Mucosa of rectum (tissue), 2 donors: ENCODE results near the gene ETV3L.

ENCODE experiments used
- H3K27ac ChIP-seq, 2 donors: one replicate each; pipeline ENCODE4 v1.7.0; 2013; ENCODE audit warnings: inconsistent platforms in 2 of 2, low read depth in 2 of 2, low read length in 2 of 2
- H3K27me3 ChIP-seq, 2 donors: one replicate each; pipeline ENCODE4 v1.7.0; 2013; ENCODE audit warnings: low read length in 2 of 2; ENCODE audit not compliant: control insufficient read depth in 2 of 2, insufficient read depth in 2 of 2
- H3K36me3 ChIP-seq, 2 donors: one replicate each; pipeline ENCODE4 v1.7.0; 2013; ENCODE audit warnings: low read length in 2 of 2; ENCODE audit not compliant: control insufficient read depth in 2 of 2, insufficient read depth in 2 of 2
- H3K4me1 ChIP-seq, 2 donors: one replicate each; pipeline ENCODE4 v1.7.0; 2013; ENCODE audit warnings: low read length in 2 of 2, mild to moderate bottlenecking in 1 of 2; ENCODE audit not compliant: control insufficient read depth in 2 of 2, insufficient read depth in 2 of 2
- H3K4me3 ChIP-seq, 2 donors: one replicate each; pipeline ENCODE4 v1.7.0; 2013; ENCODE audit warnings: low read length in 2 of 2
- H3K9ac ChIP-seq, 2 donors: one replicate each; pipeline ENCODE4 v1.7.0; 2013; ENCODE audit warnings: low read length in 2 of 2, low read depth in 1 of 2, mild to moderate bottlenecking in 1 of 2
- H3K9me3 ChIP-seq, 2 donors: one replicate each; pipeline ENCODE4 v1.7.0; 2013; ENCODE audit warnings: low read length in 2 of 2; ENCODE audit not compliant: control insufficient read depth in 2 of 2
- donor health status: healthy.
- donor health status: Normal muscosa, but diverticular disease.

Gene ETV3L

DNA sequence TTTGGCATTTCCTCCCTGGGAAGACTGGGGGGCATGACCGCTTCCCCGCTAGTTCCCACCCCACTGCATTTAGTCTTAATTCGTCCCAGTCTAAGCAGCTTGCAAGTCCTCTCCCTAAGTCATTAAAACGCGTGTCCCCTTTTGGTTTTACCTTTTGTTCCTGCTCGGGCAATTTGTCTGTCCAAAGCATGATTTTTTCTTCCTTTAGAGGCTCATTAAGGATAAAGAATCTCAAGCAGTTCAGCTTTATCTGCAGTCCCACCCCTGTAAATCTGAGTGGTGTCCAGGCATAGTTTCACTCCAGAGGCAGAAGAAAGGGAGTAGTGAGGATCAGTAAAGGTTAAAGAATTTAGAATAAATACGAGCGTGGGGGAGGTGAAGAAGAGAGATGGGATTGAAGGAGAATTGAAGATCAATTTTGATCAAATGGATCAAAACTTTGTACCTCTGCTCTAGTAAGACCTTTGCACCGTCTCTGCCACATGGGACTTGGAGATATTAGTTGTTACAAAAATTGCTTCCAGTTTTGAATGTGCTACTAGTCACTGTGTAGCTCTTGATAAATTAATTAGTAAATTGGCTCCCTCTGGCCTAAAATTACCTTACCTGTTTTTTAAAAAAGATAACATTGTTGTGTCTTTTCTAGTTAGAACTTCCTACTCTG is 39.6 kb upstream of the ETV3L start:
- Histone ChIP-seq H3K27ac (peak overlapping the region; percentile 96), H3K9ac (peak overlapping the region; percentile 86 to 96)

DNA sequence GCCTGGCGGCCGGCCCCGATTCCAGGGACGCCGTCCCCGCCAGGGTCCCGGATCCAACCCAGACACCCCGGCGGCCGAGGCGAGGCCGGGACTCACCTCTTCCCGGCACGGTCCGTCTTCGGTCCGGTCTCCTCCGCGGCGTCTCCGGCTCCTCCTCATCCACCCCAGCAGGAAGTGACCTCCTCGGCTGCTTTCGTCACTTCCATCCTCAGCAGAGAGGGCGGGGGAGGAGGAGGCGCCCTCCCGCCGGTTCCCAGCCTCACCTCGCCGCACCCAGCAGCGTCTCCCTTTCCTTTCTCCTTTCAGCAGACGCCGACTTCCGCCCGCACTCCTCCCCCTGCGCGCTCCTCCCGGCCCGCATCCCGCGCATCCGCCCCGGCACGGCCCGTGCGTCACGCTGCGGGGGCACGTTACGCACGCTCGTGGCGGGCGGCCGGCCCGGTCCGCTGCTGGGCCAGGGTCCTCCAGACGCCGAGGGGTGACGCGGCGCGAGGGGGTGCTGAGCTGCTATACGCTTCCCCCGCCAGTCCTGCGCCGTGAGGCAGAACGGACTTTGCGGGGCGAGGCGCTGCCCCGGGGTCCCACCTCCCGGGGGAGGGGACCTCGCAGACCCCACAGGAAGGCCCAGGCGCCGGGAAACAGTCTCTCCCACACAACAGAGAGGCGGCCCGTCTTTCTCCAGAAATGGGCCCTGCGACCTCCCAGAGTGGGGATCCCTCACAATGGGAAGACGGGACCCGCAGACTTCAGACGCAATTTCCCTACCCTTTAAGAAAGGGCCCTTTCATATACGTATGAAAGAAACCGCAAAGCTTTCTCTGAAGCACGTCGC is 38.8 kb upstream of the ETV3L start, which contains the start of gene ETV3:
TSS of gene ETV3 (minus strand) at position 176 of the 832 bp plus-strand sequence. CDS start 2,043 bp downstream, outside the sequence.
- Histone ChIP-seq H3K27ac (peak within 1 kb of the TSS; percentile 96), H3K9me3 (no peaks in the 10 kb centered on the region), H3K9ac (peak within 1 kb of the TSS; percentile 94 to 96), H3K4me3 (peak within 1 kb of the TSS; percentile 95 to 96), H3K36me3 (peaks cover 25 to 26% of the 10 kb centered on the region in 2 donors), H3K4me1 (peaks cover 15 to 30% of the 10 kb centered on the region in 2 donors), H3K27me3 (no peaks in the 10 kb centered on the region)

More for the DNA sequence above, 39.6 kb upstream of the ETV3L start:
- peaks cover 18% of the 10 kb centered on the region in 2 donors for H3K36me3 ChIP-seq
- H3K9me3 ChIP-seq: no peaks in the 10 kb centered on the region
- H3K4me3 ChIP-seq: peak overlapping the region; percentile 95 to 96
- H3K4me1 ChIP-seq: peaks cover 15 to 30% of the 10 kb centered on the region in 2 donors
- H3K27me3 ChIP-seq: no peaks in the 10 kb centered on the region

DNA sequence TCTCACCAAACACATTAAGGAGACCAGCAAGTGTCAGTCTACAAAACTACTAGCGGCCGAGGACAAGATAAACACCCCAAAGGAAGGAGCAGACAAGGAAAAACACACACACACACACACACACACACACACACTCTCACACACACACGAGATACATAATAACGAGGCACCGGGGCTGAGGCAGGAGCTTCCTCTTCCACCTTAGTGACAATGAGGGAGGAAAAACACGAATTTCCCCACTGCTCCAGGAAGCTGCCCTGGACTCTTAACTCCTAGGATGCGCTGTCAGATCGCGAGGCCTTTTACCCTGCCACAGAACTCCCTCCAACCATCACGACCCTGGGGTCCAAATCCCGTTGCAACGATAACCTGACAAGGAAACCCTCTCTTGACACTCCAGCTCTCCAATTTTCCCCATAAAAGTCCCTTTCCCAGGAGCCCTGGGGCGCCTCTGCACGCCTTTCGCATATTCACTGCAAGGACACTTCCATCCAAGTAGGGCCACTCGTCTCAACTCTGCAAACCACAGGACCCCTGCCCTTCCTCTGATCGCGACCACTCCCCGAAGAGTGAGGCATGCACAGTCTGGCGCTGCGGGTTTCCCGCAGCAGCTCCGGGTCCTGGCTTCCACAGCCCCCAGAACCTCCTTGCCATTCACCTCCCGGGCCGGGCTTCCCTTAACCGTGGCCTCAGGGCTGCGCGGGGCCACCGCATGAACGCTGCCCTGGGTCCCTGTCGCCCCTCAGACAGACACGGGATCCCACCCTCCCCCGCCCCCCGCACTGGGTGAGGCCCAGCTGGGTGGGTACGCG is 38.0 kb upstream of the ETV3L start:
- Histone ChIP-seq H3K4me3 (peak overlapping the region; percentile 95 to 96), H3K9me3 (no peaks in the 10 kb centered on the region), H3K9ac (peak overlapping the region; percentile 94 to 96), H3K4me1 (peaks cover 15 to 30% of the 10 kb centered on the region in 2 donors), H3K36me3 (peaks cover 33 to 34% of the 10 kb centered on the region in 2 donors), H3K27me3 (no peaks in the 10 kb centered on the region), H3K27ac (peak overlapping the region; percentile 96)

DNA sequence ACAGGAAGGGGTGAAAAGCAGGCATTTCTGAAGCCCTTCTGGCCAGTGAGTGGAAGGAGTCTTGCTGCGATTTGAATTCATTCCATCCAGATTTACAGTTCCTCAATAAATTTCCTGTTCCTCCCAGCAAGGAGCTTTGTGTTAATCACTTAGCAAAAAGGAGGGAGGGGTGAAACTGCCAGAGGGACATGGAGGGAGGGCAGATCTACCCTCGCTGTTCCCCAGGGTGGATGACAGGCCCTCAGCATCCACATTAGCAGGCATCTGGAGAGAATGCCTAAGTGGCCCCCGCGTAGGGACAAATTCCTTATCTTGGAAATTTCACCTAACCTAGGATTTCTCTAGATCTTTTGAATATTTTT is 37.4 kb upstream of the ETV3L start:
- H3K27ac ChIP-seq: peak overlapping the region; percentile 96
- H3K4me1 ChIP-seq: peaks cover 15 to 30% of the 10 kb centered on the region in 2 donors
- peaks cover 39% of the 10 kb centered on the region in 2 donors for H3K36me3 ChIP-seq
- peak overlapping the region; percentile 95 to 96 for H3K4me3 ChIP-seq
- H3K9me3 ChIP-seq: no peaks in the 10 kb centered on the region
- H3K27me3 ChIP-seq: no peaks in the 10 kb centered on the region
- H3K9ac ChIP-seq: peak overlapping the region; percentile 94 to 96

DNA sequence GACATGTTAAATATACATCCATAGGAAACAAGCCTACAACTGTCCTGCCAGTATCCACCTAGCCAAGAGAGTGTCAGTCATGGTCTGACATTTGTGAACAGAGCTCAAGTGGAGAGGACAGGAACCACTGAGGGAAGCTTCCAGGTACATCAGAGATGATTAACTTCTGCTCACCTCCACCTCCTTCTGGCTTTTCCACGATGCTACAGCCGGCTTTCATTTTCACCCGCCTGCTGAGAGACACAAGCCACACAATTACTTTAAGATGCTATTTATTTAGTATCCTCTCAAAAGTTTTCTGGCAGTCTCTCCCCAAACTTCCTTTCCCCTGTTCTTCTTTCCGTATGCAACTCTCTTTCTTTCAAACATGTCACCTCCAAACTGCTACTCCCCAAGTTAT is 36.5 kb upstream of the ETV3L start:
- peaks cover 46 to 48% of the 10 kb centered on the region in 2 donors for H3K36me3 ChIP-seq
- H3K9me3 ChIP-seq: no peaks in the 10 kb centered on the region
- no peak overlapping the region for H3K27ac ChIP-seq
- no peak overlapping the region for H3K9ac ChIP-seq
- peak overlapping the region in 1 of 2 donors; percentile 26 for H3K4me3 ChIP-seq
- H3K27me3 ChIP-seq: no peaks in the 10 kb centered on the region
- H3K4me1 ChIP-seq: peaks cover 15 to 30% of the 10 kb centered on the region in 2 donors

DNA sequence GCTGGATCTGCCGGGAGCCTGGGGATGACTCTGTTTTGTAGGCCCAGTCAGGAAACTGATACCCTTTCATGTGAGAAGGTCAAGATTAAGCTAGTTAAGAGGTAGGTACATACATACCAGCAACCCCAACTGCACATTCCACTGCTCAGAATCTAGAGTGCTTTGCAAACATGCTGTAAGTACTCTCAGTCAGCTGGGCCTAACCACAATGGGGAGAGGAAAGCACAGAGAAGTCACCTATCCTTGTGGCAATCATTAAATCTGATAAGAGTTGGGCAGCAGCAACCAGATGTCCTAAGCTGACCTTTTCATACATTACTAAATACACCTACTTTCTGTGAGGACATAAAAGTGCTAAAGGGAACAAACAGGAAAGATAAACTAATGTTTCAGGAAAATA is 36.0 kb upstream of the ETV3L start:
- H3K9ac ChIP-seq: no peak overlapping the region
- H3K27ac ChIP-seq: no peak overlapping the region

DNA sequence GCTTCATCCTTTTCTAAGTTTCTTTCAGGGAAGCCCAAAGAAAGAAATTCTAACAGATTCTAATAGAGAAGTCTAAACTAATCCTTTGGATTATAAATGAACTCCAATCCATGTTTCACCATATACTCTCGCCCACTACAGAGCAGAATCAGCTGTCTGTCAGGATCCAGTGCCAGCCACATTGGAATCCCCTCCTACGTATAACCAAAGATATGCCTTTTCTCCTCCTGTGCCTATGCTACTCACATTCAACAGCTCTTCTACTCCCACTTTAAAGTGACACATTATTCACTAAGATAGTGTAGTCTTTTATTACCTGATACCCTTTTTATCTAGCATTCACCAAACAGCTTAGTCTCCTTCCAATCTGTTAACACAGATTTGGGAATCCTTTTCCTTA is 35.5 kb upstream of the ETV3L start:
- H3K4me3 ChIP-seq: no peak overlapping the region
- no peaks in the 10 kb centered on the region for H3K27me3 ChIP-seq
- no peak overlapping the region for H3K9ac ChIP-seq
- H3K36me3 ChIP-seq: peaks cover 53 to 58% of the 10 kb centered on the region in 2 donors
- no peak overlapping the region for H3K27ac ChIP-seq
- peaks cover 15 to 30% of the 10 kb centered on the region in 2 donors for H3K4me1 ChIP-seq
- H3K9me3 ChIP-seq: no peaks in the 10 kb centered on the region

More for the DNA sequence above, 36.0 kb upstream of the ETV3L start:
- Histone ChIP-seq H3K9me3 (no peaks in the 10 kb centered on the region), H3K27me3 (no peaks in the 10 kb centered on the region), H3K36me3 (peaks cover 47 to 52% of the 10 kb centered on the region in 2 donors), H3K4me3 (no peak overlapping the region), H3K4me1 (peaks cover 15 to 30% of the 10 kb centered on the region in 2 donors)

DNA sequence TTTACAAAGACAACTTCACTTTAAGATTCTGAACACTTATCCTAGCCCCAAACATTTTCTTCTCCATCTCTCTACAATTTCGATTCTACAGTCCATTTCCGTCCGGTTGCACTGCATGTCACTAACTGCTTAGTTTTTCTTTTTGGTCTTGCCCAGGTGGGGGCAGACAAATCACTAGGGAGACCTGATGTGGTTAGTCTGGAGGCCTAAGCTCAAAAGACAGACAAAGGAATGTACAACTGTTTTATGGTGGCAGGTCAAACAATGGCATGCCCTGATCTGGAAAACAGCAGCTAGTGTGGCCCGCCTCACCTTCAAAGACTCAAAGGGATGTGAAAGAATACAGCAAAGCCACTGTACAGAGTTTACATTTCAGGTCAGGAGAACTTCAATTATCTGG is 34.8 kb upstream of the ETV3L start:
- H3K27me3 ChIP-seq: no peaks in the 10 kb centered on the region
- H3K27ac ChIP-seq: no peak overlapping the region
- H3K9me3 ChIP-seq: no peaks in the 10 kb centered on the region
- no peak overlapping the region for H3K9ac ChIP-seq
- peaks cover 15 to 30% of the 10 kb centered on the region in 2 donors for H3K4me1 ChIP-seq
- peaks cover 53 to 62% of the 10 kb centered on the region in 2 donors for H3K36me3 ChIP-seq
- H3K4me3 ChIP-seq: no peak overlapping the region

DNA sequence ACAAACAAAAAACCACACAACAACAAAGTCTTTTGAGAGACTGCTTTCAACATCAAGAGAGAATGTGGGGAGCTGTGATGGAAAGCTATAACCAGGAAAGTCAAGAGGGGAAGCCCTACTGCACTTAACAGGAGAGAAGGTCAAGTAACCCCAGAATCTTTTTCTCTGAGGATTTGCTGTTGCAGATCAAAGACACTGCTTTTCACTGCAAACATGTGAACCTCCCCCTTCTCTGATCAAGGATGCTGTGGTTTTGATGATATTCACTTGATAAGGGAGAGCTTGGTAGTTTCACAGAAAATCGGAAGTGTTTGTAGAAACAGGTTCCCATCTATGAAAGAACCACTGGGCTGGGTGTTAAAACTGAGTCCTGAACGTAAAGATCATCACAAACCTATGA is 33.8 kb upstream of the ETV3L start:
- Histone ChIP-seq H3K4me1 (peaks cover 15 to 21% of the 10 kb centered on the region in 2 donors), H3K36me3 (peaks cover 54 to 67% of the 10 kb centered on the region in 2 donors), H3K9me3 (no peaks in the 10 kb centered on the region), H3K4me3 (no peak overlapping the region), H3K9ac (no peak overlapping the region), H3K27ac (no peak overlapping the region), H3K27me3 (no peaks in the 10 kb centered on the region)
